Colonic mucosa (tissue), 4 donors: Measurements from ENCODE around the gene GSG1L. TPM values are rescaled to one million over a fixed set of nuclear protein-coding genes. Genes with fewer than 3 reads are reported as not detected.

Experiments used
- DNase-seq: peaks from one replicate; pipeline ENCODE4 v3.0.0-alpha.2; 2020
- H3K27ac ChIP-seq: fragments of 200-600 bp; one replicate; pipeline ENCODE4 v1.8.0; 2021
- H3K27me3 ChIP-seq: fragments of 200-600 bp; one replicate; pipeline ENCODE4 v1.8.0; 2021
- H3K36me3 ChIP-seq: fragments of 200-600 bp; one replicate; pipeline ENCODE4 v1.8.0; 2021
- H3K4me1 ChIP-seq: fragments of 200-600 bp; one replicate; pipeline ENCODE4 v1.8.0; 2021; ENCODE audit warnings: mild to moderate bottlenecking
- H3K4me3 ChIP-seq: fragments of 200-600 bp; one replicate; pipeline ENCODE4 v1.8.0; 2021
- H3K9ac ChIP-seq, 2 donors: one replicate each; pipeline ENCODE4 v1.7.0; 2013; ENCODE audit warnings: control low read depth in 2 of 2, low read depth in 2 of 2, low read length in 2 of 2
- H3K9me3 ChIP-seq: fragments of 200-600 bp; one replicate; pipeline ENCODE4 v1.8.0; 2021
- intact Hi-C: fragments of 100-400 bp; cut with DNase I; formaldehyde crosslinking; loops from one replicate; pipeline ENCODE4 v1.14.1; 2022
- total RNA-seq, 2 donors: library from RNA; stranded (reverse); fragmentation: NEBNext Ultra II Directional in 1 of 2; extraction: Animal tissue kit (Norgen Biotek cat#: 25700) in 1 of 2; gene quantifications; one replicate each; pipeline ENCODE4 v1.2.1, GENCODE V29; 2021
- TF ChIP-seq, protein P1 (sequence below): fragments of 200-600 bp; IDR thresholded peaks from one replicate; pipeline ENCODE4 v1.8.0; 2022; ENCODE audit warnings: antibody characterized with exemption, mild to moderate bottlenecking
- donor health status: healthy.
- donor health status: DM: no; HTN: no; CAD: no.
- donor health status: DM: no; HTN: no; CAD: no.

Gene GSG1L
- total RNA-seq, 2 donors from 2014 or later, result 0.13 to 0.15 TPM

DNA sequence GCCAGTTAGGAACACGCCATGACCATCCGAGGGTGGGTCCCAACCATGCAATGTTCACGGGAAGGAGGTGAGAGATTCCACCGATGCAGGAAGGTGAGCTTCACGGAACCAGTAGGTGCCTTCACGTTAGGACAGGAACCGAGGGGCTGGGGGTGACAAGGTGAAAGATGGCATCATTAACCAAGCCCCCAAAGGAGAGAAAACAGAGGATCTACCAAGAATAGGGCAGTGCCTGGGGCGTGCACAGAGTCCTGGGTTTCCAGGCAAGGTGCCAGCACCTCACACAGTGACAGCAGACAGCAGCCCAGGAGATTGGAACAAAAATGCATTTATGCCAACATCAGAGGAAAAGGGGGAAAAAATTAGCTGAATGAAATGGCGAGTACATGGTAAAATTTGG lies 137.9 kb downstream of the GSG1L start:
- H3K4me3 ChIP-seq, result no peak overlapping the region
- no peaks in the 10 kb centered on the region for H3K4me1 ChIP-seq
- no peak overlapping the region for H3K9ac ChIP-seq
- H3K27ac ChIP-seq, result no peak overlapping the region
- H3K36me3 ChIP-seq, result no peaks in the 10 kb centered on the region
- H3K27me3 ChIP-seq, result no peaks in the 10 kb centered on the region
- TF ChIP-seq, protein P1, sequence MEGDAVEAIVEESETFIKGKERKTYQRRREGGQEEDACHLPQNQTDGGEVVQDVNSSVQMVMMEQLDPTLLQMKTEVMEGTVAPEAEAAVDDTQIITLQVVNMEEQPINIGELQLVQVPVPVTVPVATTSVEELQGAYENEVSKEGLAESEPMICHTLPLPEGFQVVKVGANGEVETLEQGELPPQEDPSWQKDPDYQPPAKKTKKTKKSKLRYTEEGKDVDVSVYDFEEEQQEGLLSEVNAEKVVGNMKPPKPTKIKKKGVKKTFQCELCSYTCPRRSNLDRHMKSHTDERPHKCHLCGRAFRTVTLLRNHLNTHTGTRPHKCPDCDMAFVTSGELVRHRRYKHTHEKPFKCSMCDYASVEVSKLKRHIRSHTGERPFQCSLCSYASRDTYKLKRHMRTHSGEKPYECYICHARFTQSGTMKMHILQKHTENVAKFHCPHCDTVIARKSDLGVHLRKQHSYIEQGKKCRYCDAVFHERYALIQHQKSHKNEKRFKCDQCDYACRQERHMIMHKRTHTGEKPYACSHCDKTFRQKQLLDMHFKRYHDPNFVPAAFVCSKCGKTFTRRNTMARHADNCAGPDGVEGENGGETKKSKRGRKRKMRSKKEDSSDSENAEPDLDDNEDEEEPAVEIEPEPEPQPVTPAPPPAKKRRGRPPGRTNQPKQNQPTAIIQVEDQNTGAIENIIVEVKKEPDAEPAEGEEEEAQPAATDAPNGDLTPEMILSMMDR, result no peak
- H3K9me3 ChIP-seq, result no peaks in the 10 kb centered on the region
- no peak for DNase-seq
- intact Hi-C loops, result no loop called here

DNA sequence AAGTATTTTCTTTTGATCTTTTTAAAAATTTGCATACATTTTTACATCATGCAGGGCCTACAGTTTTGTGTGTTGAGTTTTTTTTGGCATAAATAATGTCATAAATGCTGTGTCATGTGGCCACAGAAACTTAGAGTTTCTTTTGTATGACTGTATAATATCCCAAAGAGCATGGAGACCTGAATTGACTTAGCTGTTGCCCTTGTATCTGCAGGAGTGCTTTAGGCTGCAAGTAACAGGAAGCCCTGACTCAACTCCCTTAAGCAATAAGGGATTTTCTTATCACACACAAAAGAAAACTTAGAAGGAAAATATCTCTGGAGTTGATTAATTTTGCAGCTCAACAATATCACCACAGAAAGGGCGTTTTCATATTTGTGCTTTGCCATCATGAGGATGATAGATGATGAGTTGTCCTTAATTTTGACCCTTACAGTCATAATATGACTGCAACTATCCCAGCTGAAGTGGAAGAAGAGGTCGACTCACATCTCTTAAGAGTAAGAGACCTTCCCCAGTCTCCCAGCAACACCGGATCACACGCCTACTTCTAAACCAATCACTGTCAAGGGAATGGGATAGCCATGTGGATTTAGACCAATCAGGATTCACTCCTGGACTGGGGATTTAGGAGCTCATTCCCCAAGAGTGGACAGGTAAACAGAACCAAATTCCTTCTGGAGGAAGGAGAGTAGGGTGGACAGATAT lies 138.9 kb downstream of the GSG1L start:
- no peaks in the 10 kb centered on the region for H3K36me3 ChIP-seq
- no peak for DNase-seq
- no peak overlapping the region for H3K4me3 ChIP-seq
- no peaks in the 10 kb centered on the region for H3K27me3 ChIP-seq
- intact Hi-C loops, result no loop called here
- H3K4me1 ChIP-seq, result no peaks in the 10 kb centered on the region
- H3K9ac ChIP-seq, result no peak overlapping the region
- TF ChIP-seq, protein P1, result no peak
- no peak overlapping the region for H3K27ac ChIP-seq
- no peaks in the 10 kb centered on the region for H3K9me3 ChIP-seq

DNA sequence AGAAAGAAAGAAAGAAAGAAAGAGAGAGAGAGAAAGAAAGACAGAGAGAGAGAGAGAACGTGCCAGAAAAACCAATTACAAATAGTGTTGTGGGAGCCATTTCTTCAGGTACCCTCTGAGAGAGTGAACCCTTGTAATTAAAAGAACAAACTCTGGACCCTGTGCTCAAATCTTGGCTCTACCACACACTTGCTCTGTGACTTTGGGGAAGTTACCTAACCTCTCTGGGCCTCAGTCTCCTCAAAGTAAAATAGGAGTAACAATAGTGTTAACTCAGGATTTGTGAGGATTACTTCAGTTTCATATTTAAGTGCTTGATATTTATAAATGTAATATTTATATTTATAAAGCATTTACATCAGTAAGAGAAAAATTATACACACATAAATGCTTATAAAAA lies 139.8 kb downstream of the GSG1L start:
- H3K9me3 ChIP-seq, result no peaks in the 10 kb centered on the region
- TF ChIP-seq, protein P1, result no peak
- no peak overlapping the region for H3K9ac ChIP-seq
- no peaks in the 10 kb centered on the region for H3K27me3 ChIP-seq
- intact Hi-C loops, result no loop called here
- no peaks in the 10 kb centered on the region for H3K36me3 ChIP-seq
- no peak for DNase-seq
- no peak overlapping the region for H3K27ac ChIP-seq
- no peaks in the 10 kb centered on the region for H3K4me1 ChIP-seq
- no peak overlapping the region for H3K4me3 ChIP-seq

DNA sequence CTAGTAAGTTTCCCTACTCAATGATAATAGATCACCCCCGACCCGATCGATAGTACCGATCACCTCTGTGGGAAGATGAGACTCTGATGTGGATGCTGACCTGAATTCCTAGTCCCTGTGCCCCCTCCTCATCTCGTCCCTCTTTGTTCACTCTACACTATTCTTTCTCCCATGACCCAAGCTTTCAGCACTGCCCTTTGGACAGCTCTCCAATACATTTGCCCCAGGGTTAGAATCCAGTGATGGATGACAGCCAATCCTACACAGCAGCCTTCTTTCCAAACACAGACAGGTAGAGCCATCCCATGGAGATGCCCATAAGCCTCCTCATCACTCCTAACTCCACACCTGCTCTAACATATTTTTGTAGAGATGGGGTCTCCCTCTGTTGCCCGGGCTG lies 141.1 kb downstream of the GSG1L start:
- H3K4me1 ChIP-seq, result no peaks in the 10 kb centered on the region
- H3K4me3 ChIP-seq, result no peak overlapping the region
- no peaks in the 10 kb centered on the region for H3K9me3 ChIP-seq
- no peaks in the 10 kb centered on the region for H3K36me3 ChIP-seq
- intact Hi-C loops, result no loop called here
- H3K9ac ChIP-seq, result no peak overlapping the region
- no peak for DNase-seq
- H3K27me3 ChIP-seq, result no peaks in the 10 kb centered on the region
- TF ChIP-seq, protein P1, result no peak
- no peak overlapping the region for H3K27ac ChIP-seq

DNA sequence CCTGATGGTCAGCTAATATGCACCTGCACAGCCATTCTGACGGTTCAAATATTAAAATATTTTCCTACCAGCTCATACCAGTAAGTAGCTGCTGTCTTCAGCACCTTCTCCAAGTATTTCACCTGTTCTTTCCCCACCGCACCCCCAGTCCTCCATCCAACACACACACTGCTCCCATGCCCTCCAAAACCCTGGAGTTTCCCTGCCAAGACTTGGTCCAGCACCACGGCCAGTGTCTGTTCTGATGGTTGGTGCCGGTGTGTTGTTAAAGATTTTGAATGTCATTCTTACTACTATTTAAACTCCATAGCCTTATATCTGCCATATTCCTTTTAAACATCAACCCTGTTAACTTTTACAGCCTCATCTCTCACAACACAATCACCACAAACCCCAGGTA lies 142.4 kb downstream of the GSG1L start:
- TF ChIP-seq, protein P1, result no peak
- intact Hi-C loops, result no loop called here
- H3K27ac ChIP-seq, result no peak overlapping the region
- H3K9ac ChIP-seq, result no peak overlapping the region
- no peaks in the 10 kb centered on the region for H3K4me1 ChIP-seq
- H3K27me3 ChIP-seq, result no peaks in the 10 kb centered on the region
- no peak overlapping the region for H3K4me3 ChIP-seq
- no peak for DNase-seq
- H3K36me3 ChIP-seq, result no peaks in the 10 kb centered on the region
- H3K9me3 ChIP-seq, result no peaks in the 10 kb centered on the region
